HT1080 (cell line): ENCODE measurements around the gene GRK3. TPM values are rescaled to one million over a fixed set of nuclear protein-coding genes. Genes with fewer than 3 reads are reported as not detected.
"Not testable (repeated sequence)": the region's sequence is repeated elsewhere in the genome, so short reads cannot be mapped to it uniquely, and the experiment has no call there.

Source experiments
- DNase-seq: peaks from one replicate; pipeline ENCODE4 v3.0.0-alpha.2; 2015; ENCODE audit warnings: low read depth
- total RNA-seq: library from RNA; depleted of rRNA; stranded (reverse); fragments of >200 nt; shearing (Covaris generic); gene quantifications from 2 replicates; pipeline ENCODE4 v1.2.3, GENCODE V29; 2014

Gene GRK3
- total RNA-seq, 1 experiment from 2014 or later = 1.7 TPM

DNA sequence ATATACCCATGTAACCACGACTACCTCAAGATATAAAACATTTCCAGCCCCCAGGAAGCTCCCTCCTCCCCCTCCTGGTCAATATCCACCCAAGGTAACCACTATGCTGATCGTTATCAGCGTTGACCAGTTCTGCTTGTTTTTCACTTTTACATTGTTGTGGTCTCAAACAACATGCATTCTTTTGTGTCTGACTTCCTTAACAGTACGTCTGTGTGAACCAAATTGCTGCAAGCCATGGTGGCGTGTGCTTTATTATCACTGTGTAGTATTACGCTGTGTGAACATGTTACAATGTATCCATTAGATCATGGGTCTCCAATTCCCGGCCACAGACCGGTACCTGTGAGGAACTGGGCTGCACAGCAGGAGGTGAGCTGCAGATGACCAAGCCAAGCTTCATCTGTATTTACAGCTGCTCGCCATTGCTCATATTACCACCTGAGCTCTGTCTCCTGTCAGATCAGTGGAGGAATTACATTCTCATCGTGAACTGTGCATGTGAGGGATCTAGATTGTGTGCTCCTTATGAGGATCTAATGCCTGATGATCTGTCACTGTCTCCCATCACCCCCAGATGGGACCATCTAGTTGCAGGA, 15.5 kb upstream of the GRK3 start:
- no peak for DNase-seq

DNA sequence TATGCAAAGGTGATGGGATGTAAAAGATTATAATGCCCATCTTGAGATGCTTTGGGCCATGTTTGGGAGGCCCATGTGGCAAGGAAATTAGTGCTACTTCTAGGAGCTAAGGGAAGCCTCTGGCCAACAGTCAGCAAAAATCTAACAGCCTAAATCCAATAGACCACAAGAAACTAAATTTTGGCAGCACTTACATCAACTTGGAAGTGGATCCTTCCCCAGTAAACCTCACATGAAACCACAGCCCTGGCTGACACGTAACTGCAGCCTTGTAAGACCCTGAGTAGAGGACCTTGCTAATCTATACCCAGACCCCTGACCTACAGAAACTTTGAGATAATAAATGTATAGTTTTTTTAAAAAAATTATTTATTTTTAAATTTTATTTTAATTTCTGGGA, 13.1 kb upstream of the GRK3 start:
- no peak for DNase-seq

- not testable (repeated sequence) for DNase-seq
These were observed 12.1 kb upstream of the GRK3 start for GRCh38 chr22:25552405-25552804.

DNA sequence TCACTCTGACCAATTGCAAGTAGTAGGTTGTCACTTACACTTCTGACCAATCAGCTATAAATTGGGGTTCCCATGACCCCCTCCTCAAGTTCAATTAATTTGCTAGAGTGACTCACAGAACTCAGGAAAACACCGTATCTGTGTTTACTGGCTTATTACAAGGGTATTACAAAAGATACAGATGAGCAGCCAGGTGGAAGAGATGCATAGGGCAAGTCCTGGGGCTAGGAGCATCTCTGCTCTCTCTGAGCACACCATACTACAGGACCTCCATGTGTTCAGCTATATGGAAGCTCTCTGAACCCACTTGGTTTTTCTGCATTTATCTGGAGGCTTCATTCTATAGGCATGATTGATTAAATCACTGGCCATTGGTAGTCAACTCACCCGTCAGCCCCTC, 11.3 kb upstream of the GRK3 start:
- DNase-seq = no peak

DNA sequence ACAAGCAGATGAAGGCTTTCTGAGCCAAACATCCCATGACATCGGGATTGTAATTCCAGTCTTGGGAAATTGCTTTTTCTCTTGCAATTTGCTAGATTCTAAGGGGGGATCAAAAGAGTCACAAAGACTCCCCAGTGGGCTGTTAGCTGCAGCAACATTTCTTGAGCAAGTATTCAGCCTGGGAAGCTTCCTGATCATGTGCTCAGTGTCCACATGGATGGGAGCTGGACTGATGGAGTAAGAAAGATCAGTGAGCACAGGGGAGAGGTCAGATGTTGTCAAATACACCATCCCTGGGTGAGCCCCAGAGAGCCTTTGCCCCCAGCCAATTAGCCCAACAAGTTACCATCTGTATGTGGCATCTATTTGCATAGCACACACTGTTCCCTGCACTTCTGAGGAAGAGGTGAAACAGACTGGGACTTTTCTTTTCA, 10.2 kb upstream of the GRK3 start:
- DNase-seq = no peak

DNA sequence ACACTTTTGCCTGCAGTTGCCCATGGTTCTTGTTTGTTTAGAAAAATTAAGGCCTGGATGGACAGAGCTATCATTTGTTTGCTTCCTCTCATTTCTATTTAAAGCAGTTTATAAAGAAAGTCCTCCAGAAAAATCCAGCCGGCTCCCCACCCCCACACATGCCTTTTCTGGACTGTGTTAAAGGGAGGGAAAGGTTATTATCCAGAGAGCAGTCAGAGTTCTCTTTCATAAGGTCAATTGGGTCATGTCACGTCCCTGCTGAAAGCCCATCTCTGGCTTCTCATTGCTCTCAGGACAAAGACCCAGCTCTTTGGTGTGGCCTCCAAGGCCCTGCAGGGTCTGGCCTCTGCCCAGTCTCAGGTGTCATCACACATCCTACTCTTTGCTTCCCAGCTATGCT, 9.8 kb upstream of the GRK3 start:
- no peak for DNase-seq

DNA sequence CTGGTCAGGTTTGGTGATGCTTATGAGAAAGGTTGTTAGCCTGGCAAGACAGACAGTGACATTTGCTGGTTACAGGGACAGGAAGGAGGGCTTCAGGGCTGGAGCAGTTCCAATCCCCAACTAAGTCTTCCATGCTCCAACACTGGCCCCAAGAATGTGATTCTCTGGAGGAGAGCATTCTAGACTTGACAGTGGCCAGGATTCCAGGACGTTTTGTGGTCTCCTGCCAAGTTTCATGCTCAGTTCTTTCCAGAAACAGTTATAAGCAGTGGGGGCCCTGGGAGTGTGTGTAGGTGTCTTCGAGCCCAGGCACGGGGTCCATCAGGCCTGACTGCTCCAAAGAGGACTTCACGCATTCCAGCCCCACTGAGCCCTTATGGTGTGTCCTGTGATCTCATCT, 8.9 kb upstream of the GRK3 start:
- DNase-seq = no peak

- DNase-seq = no peak
These were observed 7.3 kb upstream of the GRK3 start for GRCh38 chr22:25557218-25557617.

- no peak for DNase-seq
These were observed 6.1 kb upstream of the GRK3 start for GRCh38 chr22:25558341-25558740.

- DNase-seq = not testable (repeated sequence)
These were observed 4.6 kb upstream of the GRK3 start for GRCh38 chr22:25559910-25560309.

DNA sequence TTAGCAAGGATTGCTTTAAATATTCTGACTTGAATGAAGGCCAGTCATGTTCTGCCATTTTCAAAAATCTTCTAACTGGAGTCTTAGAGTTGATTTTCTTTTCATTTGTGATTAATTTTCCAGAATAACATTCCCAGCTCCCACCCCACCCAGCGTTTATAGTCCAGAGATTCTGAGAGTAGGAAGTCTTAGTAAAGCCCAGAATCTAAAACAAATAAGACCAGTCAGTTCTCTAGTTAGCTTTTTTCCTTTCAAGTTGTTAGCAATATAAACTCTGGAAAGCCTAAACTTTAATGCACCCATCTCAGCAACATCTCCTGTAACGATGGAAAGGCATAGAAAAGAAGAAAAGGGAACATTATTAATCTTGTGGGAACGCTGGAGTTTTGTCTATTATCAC, 3.3 kb upstream of the GRK3 start:
- not testable (repeated sequence) for DNase-seq

DNA sequence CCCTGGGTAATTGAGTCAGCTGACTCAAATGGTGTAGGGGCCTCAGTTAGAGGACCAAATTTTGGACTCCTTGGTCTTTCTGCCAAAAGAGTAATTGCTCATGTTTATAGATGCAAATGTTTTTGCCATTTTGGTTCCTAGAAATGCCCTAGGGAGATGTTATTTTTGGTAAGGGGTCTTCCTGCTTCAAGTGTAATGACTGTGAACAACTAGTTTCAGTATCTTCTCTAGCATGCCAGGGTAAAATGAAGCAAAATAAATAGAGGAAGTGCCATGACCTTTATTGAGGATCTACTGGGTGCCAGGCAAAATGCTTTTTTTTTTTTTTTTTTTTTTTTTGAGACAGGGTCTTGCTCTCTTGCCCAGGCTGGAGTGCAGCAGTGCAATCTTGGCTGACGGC, 2.5 kb upstream of the GRK3 start:
- not testable (repeated sequence) for DNase-seq

DNA sequence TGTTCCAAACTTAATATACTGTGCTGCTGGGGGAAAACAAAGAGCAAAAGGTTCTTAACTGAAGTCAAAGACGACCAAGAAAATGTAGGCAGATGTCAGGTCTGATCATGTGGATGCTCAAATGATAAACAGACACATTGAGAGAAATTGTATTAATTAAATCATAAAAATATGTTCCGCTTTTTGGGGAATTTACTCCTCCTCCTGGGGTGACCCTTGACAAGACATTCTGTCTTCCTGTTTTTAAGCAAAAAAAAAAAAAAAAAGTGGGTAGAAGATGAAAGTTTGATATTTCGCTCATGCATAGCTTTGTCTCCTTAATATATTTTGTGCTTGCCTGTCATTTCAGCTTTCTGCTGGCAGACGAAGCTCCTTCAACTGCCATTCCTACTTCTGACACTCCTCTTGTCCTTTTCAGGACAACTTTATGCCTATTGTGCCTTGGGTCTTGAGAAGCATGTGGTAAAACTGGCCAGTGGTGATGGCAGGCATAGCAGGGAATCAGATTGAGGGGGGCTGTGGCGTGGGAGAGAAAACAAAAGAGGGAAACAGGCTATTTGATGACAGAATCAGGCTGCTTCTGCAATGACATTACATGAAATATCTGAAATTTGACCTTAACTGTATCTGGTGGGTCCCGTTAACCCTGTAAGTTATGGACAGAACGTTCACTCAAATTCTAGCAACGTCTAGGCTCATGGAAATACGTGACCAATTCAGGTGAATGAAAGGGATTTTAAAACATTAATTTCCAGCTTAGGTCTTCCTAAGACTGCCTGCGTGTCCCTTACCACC, 1.3 kb upstream of the GRK3 start:
- DNase-seq = not testable (repeated sequence)

GRCh38 chr22:25563761-25564319, 635 bp upstream of the GRK3 start:
- DNase-seq = no peak

GRCh38 chr22:25564979-25565677, 653 bp downstream of the GRK3 start:
- DNase-seq = no peak

GRCh38 chr22:25566186-25566897, 1.9 kb downstream of the GRK3 start:
- DNase-seq = no peak

GRCh38 chr22:25566898-25567235, 2.4 kb downstream of the GRK3 start:
- no peak for DNase-seq

GRCh38 chr22:25567251-25567675, 2.8 kb downstream of the GRK3 start:
- no peak for DNase-seq

- not testable (repeated sequence) for DNase-seq
These were observed 3.6 kb downstream of the GRK3 start for GRCh38 chr22:25568066-25568465.

GRCh38 chr22:25569361-25569760, 4.9 kb downstream of the GRK3 start:
- DNase-seq = no peak

- DNase-seq = no peak
These were observed 5.5 kb downstream of the GRK3 start for GRCh38 chr22:25569983-25570382.

DNA sequence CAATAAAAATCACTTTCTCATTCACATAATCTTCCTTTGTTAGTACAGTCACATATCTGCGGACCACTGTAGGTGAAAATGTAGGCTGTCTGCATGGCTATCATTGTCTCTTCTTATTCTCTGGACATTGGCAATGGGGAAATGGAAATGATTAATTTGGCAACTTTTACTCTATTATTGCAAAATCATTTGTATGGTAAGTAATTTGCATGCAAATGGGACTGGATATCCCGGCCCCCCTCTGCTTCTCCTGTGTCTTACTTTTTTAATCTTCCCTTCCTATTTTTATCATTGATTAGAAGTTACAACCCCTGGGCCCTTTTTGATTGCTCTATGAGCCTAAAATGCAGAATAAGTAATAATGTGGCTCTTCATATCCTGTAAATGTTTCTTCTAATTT, 6.0 kb downstream of the GRK3 start:
- DNase-seq = no peak
